ENCODE data around the gene ACAA1. TPM values are rescaled to one million over a fixed set of nuclear protein-coding genes. Genes with fewer than 3 reads are reported as not detected.
"Not testable (repeated sequence)": the region's sequence is repeated elsewhere in the genome, so short reads cannot be mapped to it uniquely, and the experiment has no call there.

Gene ACAA1
- polyA plus RNA-seq: 10 to 100 TPM; 55.3 to 84.9 (median 67.1) TPM

- WGBS, 3 donors: 0 to 1% (median 0%) methylated on average over 57 to 66 of the region's 66 CpGs
- peak within 1 kb of the TSS; percentile 22 for H3K27ac ChIP-seq (ENCODE audit: low read depth, low read length)
Observed at GRCh38 chr3:38136777-38137614, at the start of gene ACAA1. TSS of gene ACAA1 (minus strand) at chr3:38137127. CDS start at chr3:38137035, 92 bp downstream.

- whole genome bisulfite sequencing, 3 donors: 45 to 49% (median 47%) methylated on average over 2 of the region's 2 CpGs
- no peak overlapping the region for H3K27ac ChIP-seq (ENCODE audit: low read depth, low read length)
Observed at GRCh38 chr3:38177181-38177580, 40.3 kb upstream of the ACAA1 start.

- H3K27ac ChIP-seq (ENCODE audit: low read depth, low read length): no peak overlapping the region
- 83 to 93% (median 87%) methylated on average over 5 of the region's 5 CpGs for WGBS, 3 donors
Observed at GRCh38 chr3:38173834-38174418, 37.0 kb upstream of the ACAA1 start.

GRCh38 chr3:38171622-38172021 is 34.7 kb upstream of the ACAA1 start:
- 80 to 91% (median 80%) methylated on average over 2 of the region's 2 CpGs for WGBS, 3 donors
- no peak overlapping the region for H3K27ac ChIP-seq (ENCODE audit: low read depth, low read length)

GRCh38 chr3:38170722-38171121 is 33.8 kb upstream of the ACAA1 start:
- 85 to 94% (median 86%) methylated on average over 4 of the region's 4 CpGs for WGBS, 3 donors

GRCh38 chr3:38169027-38169317 is 32.0 kb upstream of the ACAA1 start:
- WGBS, 3 donors: 75 to 89% (median 76%) methylated on average over 1 of the region's 1 CpG
- no peak overlapping the region for H3K27ac ChIP-seq (ENCODE audit: low read depth, low read length)

More at GRCh38 chr3:38170722-38171121, 33.8 kb upstream of the ACAA1 start:
- H3K27ac ChIP-seq (ENCODE audit: low read depth, low read length): no peak overlapping the region

- WGBS, 3 donors: 92 to 96% (median 95%) methylated on average over 4 of the region's 4 CpGs
Observed at GRCh38 chr3:38168151-38169026, 31.5 kb upstream of the ACAA1 start.

GRCh38 chr3:38167591-38167990 is 30.7 kb upstream of the ACAA1 start:
- no peak overlapping the region for H3K27ac ChIP-seq (ENCODE audit: low read depth, low read length)
- WGBS, 3 donors: 87 to 91% (median 89%) methylated on average over 4 of the region's 4 CpGs

More at GRCh38 chr3:38168151-38169026, 31.5 kb upstream of the ACAA1 start:
- H3K27ac ChIP-seq (ENCODE audit: low read depth, low read length): no peak overlapping the region

- peak overlapping the region; percentile 34 for H3K27ac ChIP-seq (ENCODE audit: low read depth, low read length)
- 1% methylated on average over 62 of the region's 62 CpGs for WGBS, 3 donors
Observed at GRCh38 chr3:38165722-38166387, 28.9 kb upstream of the ACAA1 start.

GRCh38 chr3:38164952-38165721 is 28.2 kb upstream of the ACAA1 start, which contains the start of gene OXSR1:
TSS of gene OXSR1 (plus strand) at chr3:38165537. CDS start at chr3:38165877, 340 bp downstream.
- 0% methylated on average over 49 to 57 of the region's 57 CpGs for WGBS, 3 donors
- peak within 1 kb of the TSS; percentile 95 for H3K27ac ChIP-seq (ENCODE audit: low read depth, low read length)

- WGBS, 3 donors: 1 to 3% (median 1%) methylated on average over 17 of the region's 17 CpGs
Observed at GRCh38 chr3:38164643-38164951, 27.7 kb upstream of the ACAA1 start.

GRCh38 chr3:38163841-38164642 is 27.1 kb upstream of the ACAA1 start:
- 64 to 74% (median 66%) methylated on average over 24 of the region's 24 CpGs for WGBS, 3 donors
- peak overlapping the region; percentile 95 for H3K27ac ChIP-seq (ENCODE audit: low read depth, low read length)

More at GRCh38 chr3:38164643-38164951, 27.7 kb upstream of the ACAA1 start:
- H3K27ac ChIP-seq (ENCODE audit: low read depth, low read length): peak overlapping the region; percentile 95

GRCh38 chr3:38163117-38163840 is 26.4 kb upstream of the ACAA1 start:
- WGBS, 3 donors: 88 to 95% (median 92%) methylated on average over 12 of the region's 12 CpGs
- H3K27ac ChIP-seq (ENCODE audit: low read depth, low read length): no peak overlapping the region

GRCh38 chr3:38160704-38161103 is 23.8 kb upstream of the ACAA1 start:
- 91 to 95% (median 94%) methylated on average over 11 of the region's 11 CpGs for WGBS, 3 donors
- not testable (repeated sequence) for H3K27ac ChIP-seq (ENCODE audit: low read depth, low read length)

- H3K27ac ChIP-seq (ENCODE audit: low read depth, low read length): no peak overlapping the region
- WGBS, 3 donors: 79 to 86% (median 80%) methylated on average over 5 of the region's 5 CpGs
Observed at GRCh38 chr3:38158472-38158871, 21.5 kb upstream of the ACAA1 start.

GRCh38 chr3:38157595-38157994 is 20.7 kb upstream of the ACAA1 start:
- no peak overlapping the region for H3K27ac ChIP-seq (ENCODE audit: low read depth, low read length)
- 73 to 81% (median 76%) methylated on average over 3 of the region's 3 CpGs for WGBS, 3 donors

All from adipose tissue (tissue), 3 donors.